HEK293 (cell line): ENCODE data around the gene KIF26B.

Experiments
- CTCF ChIP-seq: fragments of 450-650 bp; formaldehyde crosslinking; IDR thresholded peaks from 2 replicates; pipeline ENCODE4 v1.5.1; 2016; ENCODE audit warnings: missing biosample characterization, missing genetic modification characterization
- HOXA7 ChIP-seq: sonication (generic); formaldehyde crosslinking; IDR thresholded peaks from 2 replicates; pipeline ENCODE4 v1.8.1; 2022; ENCODE audit warnings: missing genetic modification reagents, borderline replicate concordance
- SCRT2 ChIP-seq: fragments of 450-650 bp; formaldehyde crosslinking; IDR thresholded peaks from 2 replicates; pipeline ENCODE4 v1.5.1; 2016; ENCODE audit warnings: missing biosample characterization, missing genetic modification characterization
- ZNF121 ChIP-seq: fragments of 450-650 bp; formaldehyde crosslinking; IDR thresholded peaks from 2 replicates; pipeline ENCODE4 v1.5.1; 2016; ENCODE audit warnings: missing biosample characterization, missing genetic modification characterization
- ZNF169 ChIP-seq: fragments of 450-650 bp; formaldehyde crosslinking; IDR thresholded peaks from 2 replicates; pipeline ENCODE4 v1.5.1; 2016; ENCODE audit warnings: missing biosample characterization, missing genetic modification characterization
- ZNF792 ChIP-seq: fragments of 450-650 bp; formaldehyde crosslinking; IDR thresholded peaks from 2 replicates; pipeline ENCODE4 v1.5.1; 2016; ENCODE audit warnings: missing biosample characterization, missing genetic modification characterization
- TF ChIP-seq, protein P1 (sequence below): fragments of 450-650 bp; formaldehyde crosslinking; IDR thresholded peaks from 2 replicates; pipeline ENCODE4 v1.5.1; 2016; ENCODE audit warnings: missing biosample characterization, missing genetic modification characterization

- TF ChIP-seq CTCF = no peak
- no peak for TF ChIP-seq ZNF792 (tag by site-specific recombination)
- no peak for TF ChIP-seq HOXA7 (CRISPR knock-in tag)
- TF ChIP-seq, protein P1, sequence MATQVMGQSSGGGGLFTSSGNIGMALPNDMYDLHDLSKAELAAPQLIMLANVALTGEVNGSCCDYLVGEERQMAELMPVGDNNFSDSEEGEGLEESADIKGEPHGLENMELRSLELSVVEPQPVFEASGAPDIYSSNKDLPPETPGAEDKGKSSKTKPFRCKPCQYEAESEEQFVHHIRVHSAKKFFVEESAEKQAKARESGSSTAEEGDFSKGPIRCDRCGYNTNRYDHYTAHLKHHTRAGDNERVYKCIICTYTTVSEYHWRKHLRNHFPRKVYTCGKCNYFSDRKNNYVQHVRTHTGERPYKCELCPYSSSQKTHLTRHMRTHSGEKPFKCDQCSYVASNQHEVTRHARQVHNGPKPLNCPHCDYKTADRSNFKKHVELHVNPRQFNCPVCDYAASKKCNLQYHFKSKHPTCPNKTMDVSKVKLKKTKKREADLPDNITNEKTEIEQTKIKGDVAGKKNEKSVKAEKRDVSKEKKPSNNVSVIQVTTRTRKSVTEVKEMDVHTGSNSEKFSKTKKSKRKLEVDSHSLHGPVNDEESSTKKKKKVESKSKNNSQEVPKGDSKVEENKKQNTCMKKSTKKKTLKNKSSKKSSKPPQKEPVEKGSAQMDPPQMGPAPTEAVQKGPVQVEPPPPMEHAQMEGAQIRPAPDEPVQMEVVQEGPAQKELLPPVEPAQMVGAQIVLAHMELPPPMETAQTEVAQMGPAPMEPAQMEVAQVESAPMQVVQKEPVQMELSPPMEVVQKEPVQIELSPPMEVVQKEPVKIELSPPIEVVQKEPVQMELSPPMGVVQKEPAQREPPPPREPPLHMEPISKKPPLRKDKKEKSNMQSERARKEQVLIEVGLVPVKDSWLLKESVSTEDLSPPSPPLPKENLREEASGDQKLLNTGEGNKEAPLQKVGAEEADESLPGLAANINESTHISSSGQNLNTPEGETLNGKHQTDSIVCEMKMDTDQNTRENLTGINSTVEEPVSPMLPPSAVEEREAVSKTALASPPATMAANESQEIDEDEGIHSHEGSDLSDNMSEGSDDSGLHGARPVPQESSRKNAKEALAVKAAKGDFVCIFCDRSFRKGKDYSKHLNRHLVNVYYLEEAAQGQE (tag by site-specific recombination) = no peak
- no peak for TF ChIP-seq SCRT2
- TF ChIP-seq ZNF121 (tag by site-specific recombination) = no peak
- TF ChIP-seq ZNF169 = no peak
Measured at GRCh38 chr1:245154429-245155271, at the start of gene KIF26B.
